Endothelial cell of umbilical vein (primary cell): Measurements from ENCODE around the gene ORC6.

Source experiments
- CTCF ChIP-seq, 2 donors: IDR thresholded peaks; 1 replicate in 1 of 2; 2 replicates in 1 of 2; pipeline ENCODE4 v1.5.1; 2011; ENCODE audit warnings: low read length in 2 of 2, mild to moderate bottlenecking in 2 of 2, moderate library complexity in 2 of 2, control low read depth in 1 of 2, inconsistent platforms in 1 of 2, low read depth in 1 of 2; ENCODE audit not compliant: insufficient read depth in 1 of 2; ENCODE audit errors: extremely low read depth in 1 of 2
- EZH2 ChIP-seq: IDR thresholded peaks from 2 replicates; pipeline ENCODE4 v1.6.1; 2012; ENCODE audit warnings: borderline replicate concordance, low read depth, mild to moderate bottlenecking, moderate library complexity, low read length, inconsistent platforms; ENCODE audit not compliant: severe bottlenecking
- MAX ChIP-seq: IDR thresholded peaks from 2 replicates; pipeline ENCODE4 v1.6.1; 2011; ENCODE audit not compliant: insufficient read depth, insufficient read length
- MYC ChIP-seq: IDR thresholded peaks from one replicate; pipeline ENCODE4 v1.6.1; 2011; ENCODE audit warnings: mild to moderate bottlenecking, low read depth, low read length
- POLR2A ChIP-seq: IDR thresholded peaks from 2 replicates; pipeline ENCODE4 v1.6.1; 2012; ENCODE audit warnings: low read depth, mild to moderate bottlenecking, control low read depth, low read length
- POLR2AphosphoS5 ChIP-seq: IDR thresholded peaks from 2 replicates; pipeline ENCODE4 v1.6.1; 2012; ENCODE audit warnings: low read depth, mild to moderate bottlenecking, control low read depth, low read length, moderate library complexity; ENCODE audit not compliant: insufficient read depth

GRCh38 chr16:46701615-46702014 lies 12.2 kb downstream of the ORC6 start:
- TF ChIP-seq CTCF (IDR thresholded peaks at IDR 0.05; ENCODE audit: extremely low read depth in 1 of 2, insufficient read depth in 1 of 2, low read depth in 1 of 2, low read length in 2 of 2) (no peak), POLR2A (no peak), POLR2AphosphoS5 (no peak), MYC (no peak), MAX (no peak), EZH2 (no peak)
